ENCODE results near the gene PEX19.

- TF ChIP-seq, protein P1, sequence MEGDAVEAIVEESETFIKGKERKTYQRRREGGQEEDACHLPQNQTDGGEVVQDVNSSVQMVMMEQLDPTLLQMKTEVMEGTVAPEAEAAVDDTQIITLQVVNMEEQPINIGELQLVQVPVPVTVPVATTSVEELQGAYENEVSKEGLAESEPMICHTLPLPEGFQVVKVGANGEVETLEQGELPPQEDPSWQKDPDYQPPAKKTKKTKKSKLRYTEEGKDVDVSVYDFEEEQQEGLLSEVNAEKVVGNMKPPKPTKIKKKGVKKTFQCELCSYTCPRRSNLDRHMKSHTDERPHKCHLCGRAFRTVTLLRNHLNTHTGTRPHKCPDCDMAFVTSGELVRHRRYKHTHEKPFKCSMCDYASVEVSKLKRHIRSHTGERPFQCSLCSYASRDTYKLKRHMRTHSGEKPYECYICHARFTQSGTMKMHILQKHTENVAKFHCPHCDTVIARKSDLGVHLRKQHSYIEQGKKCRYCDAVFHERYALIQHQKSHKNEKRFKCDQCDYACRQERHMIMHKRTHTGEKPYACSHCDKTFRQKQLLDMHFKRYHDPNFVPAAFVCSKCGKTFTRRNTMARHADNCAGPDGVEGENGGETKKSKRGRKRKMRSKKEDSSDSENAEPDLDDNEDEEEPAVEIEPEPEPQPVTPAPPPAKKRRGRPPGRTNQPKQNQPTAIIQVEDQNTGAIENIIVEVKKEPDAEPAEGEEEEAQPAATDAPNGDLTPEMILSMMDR (IDR thresholded peaks at IDR 0.05), result no peak
- TF ChIP-seq POLR2A (IDR thresholded peaks at IDR 0.05), result no peak
- TF ChIP-seq POLR2AphosphoS5 (IDR thresholded peaks at IDR 0.05; ENCODE audit: insufficient read depth in 1 of 2, low read depth in 1 of 2), result no peak
These were observed 56.5 kb downstream of the PEX19 start for GRCh38 chr1:160228431-160228830.

Data from vagina (tissue), 2 donors.